Urinary bladder (tissue), 4 donors: ENCODE measurements around the gene PLIN1. TPM values are rescaled to one million over a fixed set of nuclear protein-coding genes. Genes with fewer than 3 reads are reported as not detected.

ENCODE experiments used
- DNase-seq: peaks from one replicate; pipeline ENCODE4 v3.0.0-alpha.2; 2015; ENCODE audit errors: extremely low spot score
- H3K27ac ChIP-seq: one replicate; pipeline ENCODE4 v1.5.1; 2013; ENCODE audit warnings: low read depth, mild to moderate bottlenecking, moderate library complexity
- H3K36me3 ChIP-seq: one replicate; pipeline ENCODE4 v1.6.1; 2013; ENCODE audit warnings: mild to moderate bottlenecking, moderate library complexity; ENCODE audit not compliant: insufficient read depth
- H3K4me1 ChIP-seq: one replicate; pipeline ENCODE4 v1.6.1; 2013; ENCODE audit warnings: mild to moderate bottlenecking, moderate library complexity; ENCODE audit not compliant: insufficient read depth
- H3K4me3 ChIP-seq: one replicate; pipeline ENCODE4 v1.5.1; 2013; ENCODE audit warnings: low read depth, low read length
- WGBS: extraction: QIAGEN DNeasy Blood & Tissue Kit; methylation state at CpG from one replicate; pipeline ENCODE4 v1.1.7; 2013; 5-methylcytosine and 5-hydroxymethylcytosine counted together
- polyA plus RNA-seq: library from polyadenylated mRNA; stranded (reverse); fragments of 200-250 nt; gene quantifications from one replicate; pipeline ENCODE4 v1.2.3, GENCODE V29; 2013
- total RNA-seq: library from RNA; depleted of rRNA; stranded (reverse); fragments of >200 nt; gene quantifications from one replicate; pipeline ENCODE4 v1.2.3, GENCODE V29; 2014
- donor health status: healthy with polysubstance abuse.
- donor health status: healthy.

PLIN1 gene
- total and polyA plus RNA-seq, 2 donors = 3.6 to 24.4 TPM

GRCh38 chr15:89653578-89653977 lies 25.6 kb downstream of the PLIN1 start:
- no peak overlapping the region for H3K27ac ChIP-seq
- no peaks in the 10 kb centered on the region for H3K4me1 ChIP-seq
- WGBS = over 99% methylated on average over 2 of the region's 2 CpGs
- no peak for DNase-seq
- no peak overlapping the region for H3K4me3 ChIP-seq
- no peaks in the 10 kb centered on the region for H3K36me3 ChIP-seq

DNA sequence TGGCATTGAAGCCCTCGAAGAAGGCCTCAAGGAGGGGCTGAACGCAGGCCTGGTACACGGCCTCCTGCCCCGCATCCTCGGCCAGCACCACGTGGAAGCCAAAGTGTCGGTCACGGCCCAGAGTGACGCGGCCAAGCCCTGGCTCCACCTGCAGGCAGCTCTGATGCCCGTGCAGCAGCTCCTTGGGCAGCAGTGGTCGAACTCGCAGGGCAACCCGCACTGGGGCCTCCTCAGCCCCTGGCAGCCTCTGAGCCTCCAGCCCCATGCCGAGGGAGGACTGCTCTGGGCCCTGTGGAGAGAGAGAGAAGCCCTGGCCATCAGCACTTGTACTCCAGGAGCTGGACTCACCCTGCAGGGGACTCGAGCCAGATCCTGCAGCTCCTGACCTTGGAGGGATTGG lies 26.5 kb downstream of the PLIN1 start:
- WGBS = 83% methylated on average over 16 of the region's 16 CpGs
- H3K4me3 ChIP-seq = no peak overlapping the region
- DNase-seq = no peak

DNA sequence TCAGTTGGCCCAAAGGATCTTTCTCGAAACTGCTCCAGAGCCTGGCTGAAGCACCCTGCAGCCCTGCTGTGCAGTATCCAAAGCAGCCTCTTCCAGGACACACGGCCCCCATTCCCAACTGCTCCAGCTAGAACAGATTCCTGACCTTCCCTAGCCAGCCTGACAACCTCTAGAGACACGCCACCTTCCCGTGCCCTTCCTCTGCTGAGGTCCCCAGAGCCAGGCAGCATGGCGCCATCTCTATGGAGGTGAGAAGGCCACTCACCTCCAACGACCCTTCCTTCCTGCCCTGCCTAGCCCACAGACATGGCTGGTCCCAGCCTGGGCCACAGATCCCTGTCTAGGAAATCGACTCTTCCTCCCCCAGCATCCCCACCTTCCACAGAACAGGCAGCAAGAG lies 27.0 kb downstream of the PLIN1 start:
- Histone ChIP-seq H3K4me1 (no peaks in the 10 kb centered on the region), H3K36me3 (no peaks in the 10 kb centered on the region), H3K4me3 (no peak overlapping the region), H3K27ac (no peak overlapping the region)
- 87% methylated on average over 7 of the region's 7 CpGs for WGBS
- DNase-seq = no peak

More for the DNA sequence above, 26.5 kb downstream of the PLIN1 start:
- H3K27ac ChIP-seq = no peak overlapping the region
- no peaks in the 10 kb centered on the region for H3K36me3 ChIP-seq
- no peaks in the 10 kb centered on the region for H3K4me1 ChIP-seq

- Histone ChIP-seq H3K4me3 (no peak overlapping the region), H3K27ac (no peak overlapping the region), H3K36me3 (no peaks in the 10 kb centered on the region), H3K4me1 (no peaks in the 10 kb centered on the region)
- 91% methylated on average over 15 of the region's 15 CpGs for WGBS
- no peak for DNase-seq
Observed at GRCh38 chr15:89649716-89650115, 29.5 kb downstream of the PLIN1 start.

- Histone ChIP-seq H3K36me3 (no peaks in the 10 kb centered on the region), H3K27ac (no peak overlapping the region), H3K4me1 (no peaks in the 10 kb centered on the region), H3K4me3 (no peak overlapping the region)
- no peak for DNase-seq
- 97% methylated on average over 37 of the region's 37 CpGs for WGBS
Observed at GRCh38 chr15:89649013-89649625, 30.0 kb downstream of the PLIN1 start.

GRCh38 chr15:89648106-89649012 lies 30.8 kb downstream of the PLIN1 start:
- no peaks in the 10 kb centered on the region for H3K36me3 ChIP-seq
- WGBS = 87% methylated on average over 102 of the region's 102 CpGs
- DNase-seq = no peak

DNA sequence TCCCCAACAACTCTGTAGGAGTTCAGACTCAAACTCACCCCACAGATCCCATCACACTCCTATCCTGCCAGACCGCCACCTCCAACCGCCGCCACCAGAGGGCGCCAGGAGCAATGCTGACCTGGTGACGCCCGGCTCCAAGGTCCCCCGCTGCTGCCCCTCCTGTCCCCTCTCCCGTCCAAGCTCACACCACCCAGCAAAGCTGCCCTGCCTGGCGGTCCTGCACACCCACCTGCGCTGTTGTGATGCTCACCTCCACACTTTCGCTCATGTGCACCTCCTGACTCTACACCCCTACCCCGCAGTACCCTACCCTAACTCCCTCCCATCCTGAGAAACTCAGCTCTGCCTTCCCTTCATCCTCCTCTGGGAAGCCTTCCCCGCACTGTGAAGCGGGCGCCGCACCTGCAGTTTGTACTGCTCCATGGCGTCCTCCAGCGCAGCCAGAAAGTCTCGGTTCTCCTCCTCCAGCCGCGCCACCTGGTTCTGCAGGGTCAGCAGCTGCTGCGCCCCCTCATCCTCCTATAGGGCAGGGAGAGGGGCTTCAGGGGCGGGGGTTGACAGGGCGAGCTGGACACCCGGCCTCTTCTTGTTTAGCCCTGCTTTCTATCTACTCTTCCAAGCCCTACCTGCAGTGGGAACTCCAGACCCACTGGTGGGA lies 31.8 kb downstream of the PLIN1 start:
- no peak overlapping the region for H3K4me3 ChIP-seq
- no peaks in the 10 kb centered on the region for H3K4me1 ChIP-seq
- no peak for DNase-seq
- no peaks in the 10 kb centered on the region for H3K36me3 ChIP-seq
- H3K27ac ChIP-seq = no peak overlapping the region
- 57% methylated on average over 25 of the region's 25 CpGs for WGBS

More at GRCh38 chr15:89648106-89649012, 30.8 kb downstream of the PLIN1 start:
- H3K4me1 ChIP-seq = no peaks in the 10 kb centered on the region
- H3K27ac ChIP-seq = no peak overlapping the region
- H3K4me3 ChIP-seq = no peak overlapping the region

GRCh38 chr15:89646416-89647141 lies 32.6 kb downstream of the PLIN1 start:
- H3K4me1 ChIP-seq = no peaks in the 10 kb centered on the region
- H3K36me3 ChIP-seq = peaks cover 3% of the 10 kb centered on the region
- 87% methylated on average over 22 of the region's 22 CpGs for WGBS
- no peak overlapping the region for H3K4me3 ChIP-seq
- DNase-seq = no peak
- H3K27ac ChIP-seq = no peak overlapping the region

DNA sequence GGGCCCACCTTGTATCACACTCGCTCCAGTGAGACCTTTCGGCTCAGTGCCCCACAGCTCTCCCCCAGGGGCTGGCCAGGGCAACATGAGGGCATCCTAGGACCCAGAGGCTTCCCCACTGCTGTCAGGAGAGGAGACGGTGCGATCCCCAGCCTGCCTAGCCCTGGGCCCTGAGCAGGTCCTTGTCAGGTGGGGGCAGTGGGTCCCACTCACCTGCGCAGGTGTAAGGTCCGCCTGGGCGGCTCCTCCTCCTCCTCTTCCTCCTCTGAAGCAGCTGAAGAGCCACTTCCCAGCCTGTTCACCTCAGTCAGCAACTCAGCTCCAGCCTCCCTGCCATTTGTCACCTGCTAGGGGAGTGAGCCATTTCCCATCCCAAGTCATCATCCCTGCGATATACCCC lies 33.5 kb downstream of the PLIN1 start:
- Histone ChIP-seq H3K36me3 (peaks cover 3% of the 10 kb centered on the region), H3K27ac (no peak overlapping the region), H3K4me1 (no peaks in the 10 kb centered on the region), H3K4me3 (no peak overlapping the region)
- 97% methylated on average over 8 of the region's 8 CpGs for WGBS
- no peak for DNase-seq

GRCh38 chr15:89642106-89642505 lies 37.1 kb downstream of the PLIN1 start:
- H3K4me1 ChIP-seq = no peaks in the 10 kb centered on the region
- no peak overlapping the region for H3K4me3 ChIP-seq
- peaks cover 3% of the 10 kb centered on the region for H3K36me3 ChIP-seq
- WGBS = 93% methylated on average over 16 of the region's 16 CpGs
- no peak overlapping the region for H3K27ac ChIP-seq
- DNase-seq = no peak

GRCh38 chr15:89641053-89641452 lies 38.1 kb downstream of the PLIN1 start:
- no peaks in the 10 kb centered on the region for H3K4me1 ChIP-seq
- peaks cover 3% of the 10 kb centered on the region for H3K36me3 ChIP-seq
- H3K4me3 ChIP-seq = no peak overlapping the region
- 84% methylated on average over 5 of the region's 5 CpGs for WGBS
- no peak for DNase-seq
- H3K27ac ChIP-seq = no peak overlapping the region

GRCh38 chr15:89640245-89640644 lies 38.9 kb downstream of the PLIN1 start:
- H3K27ac ChIP-seq = no peak overlapping the region
- H3K4me1 ChIP-seq = no peaks in the 10 kb centered on the region
- WGBS = 96% methylated on average over 5 of the region's 5 CpGs
- no peak overlapping the region for H3K4me3 ChIP-seq
- peaks cover 3% of the 10 kb centered on the region for H3K36me3 ChIP-seq
- DNase-seq = no peak

DNA sequence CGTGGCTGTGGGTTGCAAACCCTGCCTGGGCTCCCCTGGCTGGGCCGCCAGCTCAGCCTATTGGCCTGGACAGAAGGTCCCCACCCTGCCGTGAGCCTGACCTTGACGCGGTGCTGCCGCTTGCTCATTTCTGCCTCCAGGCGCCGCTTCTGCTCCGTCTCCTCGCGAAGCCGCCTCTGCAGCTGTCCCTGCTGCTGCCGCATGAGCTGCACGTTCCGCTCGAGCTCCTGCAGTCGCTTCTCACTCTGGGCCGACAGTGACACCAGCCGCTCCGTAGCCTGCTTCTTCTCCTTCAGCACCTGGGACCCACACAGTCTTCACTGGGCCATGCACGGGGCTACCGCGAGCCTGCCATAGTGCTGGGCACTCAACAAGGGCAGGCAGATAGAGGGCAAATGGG lies 45.6 kb downstream of the PLIN1 start:
- no peak for DNase-seq
- H3K36me3 ChIP-seq = peaks cover 3% of the 10 kb centered on the region

More for the DNA sequence above, 45.6 kb downstream of the PLIN1 start:
- Histone ChIP-seq H3K4me1 (no peaks in the 10 kb centered on the region), H3K27ac (no peak overlapping the region), H3K4me3 (no peak overlapping the region)
- 97% methylated on average over 23 of the region's 23 CpGs for WGBS
